GM15510 (cell line): ENCODE results near the gene RBM47.

Experiments
- POLR2A ChIP-seq: IDR thresholded peaks from 3 replicates; pipeline ENCODE4 v1.6.1; 2011; ENCODE audit warnings: borderline replicate concordance; ENCODE audit not compliant: insufficient read length; ENCODE audit errors: extremely low read depth

The RBM47 gene

DNA sequence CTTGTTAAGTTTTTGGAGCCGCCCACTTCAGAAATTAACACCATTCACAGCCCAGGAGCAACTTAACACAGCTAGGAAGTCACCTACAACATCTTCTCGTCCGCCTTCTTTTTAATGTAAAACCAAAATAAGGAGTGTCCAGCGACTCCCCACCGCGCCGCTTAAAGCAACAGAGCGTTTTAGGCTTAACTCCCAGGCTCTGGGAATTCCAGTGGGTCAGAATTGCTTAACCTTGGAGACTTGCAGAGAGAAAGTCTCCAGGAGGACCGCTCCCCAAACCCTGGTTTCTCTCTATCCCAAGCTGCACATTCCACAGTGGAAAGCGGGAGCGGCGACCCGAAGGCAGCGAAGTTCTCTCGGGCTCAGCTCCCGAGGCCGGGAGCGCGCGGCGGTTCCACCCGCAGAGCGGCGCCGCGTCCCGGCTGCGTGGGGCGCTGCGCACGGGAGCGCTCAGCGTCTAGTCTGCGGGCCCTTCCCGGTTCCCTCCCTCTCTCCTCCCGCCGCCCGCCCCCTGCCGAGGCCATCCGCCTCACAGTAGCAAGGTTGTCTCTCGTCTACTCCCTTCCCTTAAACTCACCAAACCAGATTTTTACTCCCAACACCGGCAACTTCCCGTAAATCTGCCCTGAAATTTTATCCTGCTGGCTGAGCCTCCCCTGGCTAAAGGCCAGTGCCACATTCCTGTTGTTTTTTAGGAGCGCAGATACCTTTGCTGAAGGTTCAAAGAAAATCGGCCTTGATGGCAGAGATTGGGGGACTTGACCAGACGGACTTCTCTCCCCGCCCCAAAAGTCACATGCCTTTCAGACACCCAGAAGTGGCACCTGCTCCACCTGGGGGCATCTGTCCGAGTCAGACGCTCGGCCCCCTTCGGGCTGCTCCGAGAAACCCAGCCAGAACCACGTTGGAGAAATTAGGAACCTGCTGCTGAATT, at the start of gene RBM47:
TSS of gene RBM47 (minus strand) at position 464 of the 934 bp plus-strand sequence. CDS start 190,971 bp downstream, outside the sequence.
- TF ChIP-seq POLR2A = peak; percentile 42

DNA sequence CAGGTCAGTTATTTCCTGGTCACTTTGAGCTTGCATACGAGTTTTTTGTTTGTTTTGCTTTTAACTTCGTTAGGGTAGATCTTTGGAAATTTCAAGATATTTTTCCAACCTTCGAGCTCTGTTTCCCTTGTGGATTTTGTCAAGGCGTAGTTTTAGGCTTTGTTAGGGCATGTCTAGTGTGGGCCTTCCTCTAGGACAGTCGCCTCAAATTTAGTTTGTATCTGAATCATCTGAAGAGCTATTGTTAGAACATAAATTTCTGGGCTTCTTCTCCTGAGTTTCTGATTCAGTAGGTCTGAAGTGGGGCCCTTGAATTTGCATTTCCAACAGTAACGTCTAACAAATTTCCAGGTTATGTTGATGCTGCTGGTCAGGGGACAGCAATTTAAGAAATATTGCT, 48.8 kb upstream of the RBM47 start:
- no peak for TF ChIP-seq POLR2A

DNA sequence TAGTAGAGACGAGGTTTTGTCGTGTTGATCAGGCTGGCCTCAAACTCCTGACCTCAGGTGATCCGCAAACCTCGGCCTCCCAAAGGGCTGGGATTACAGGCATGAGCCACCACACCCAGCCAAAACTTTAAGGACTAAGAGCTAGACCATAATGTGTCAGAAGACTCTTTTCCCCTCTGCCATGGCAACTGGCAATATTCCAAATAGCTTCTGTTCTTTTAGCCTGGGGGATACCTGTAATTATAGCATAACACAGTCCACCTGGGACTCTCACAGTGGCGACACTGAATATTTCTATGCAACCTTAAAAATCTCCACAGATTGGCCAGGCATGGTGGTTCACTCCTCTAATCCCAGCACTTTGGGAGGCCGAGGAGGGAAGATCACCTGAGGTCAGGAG, 45.5 kb upstream of the RBM47 start:
- TF ChIP-seq POLR2A = no peak

DNA sequence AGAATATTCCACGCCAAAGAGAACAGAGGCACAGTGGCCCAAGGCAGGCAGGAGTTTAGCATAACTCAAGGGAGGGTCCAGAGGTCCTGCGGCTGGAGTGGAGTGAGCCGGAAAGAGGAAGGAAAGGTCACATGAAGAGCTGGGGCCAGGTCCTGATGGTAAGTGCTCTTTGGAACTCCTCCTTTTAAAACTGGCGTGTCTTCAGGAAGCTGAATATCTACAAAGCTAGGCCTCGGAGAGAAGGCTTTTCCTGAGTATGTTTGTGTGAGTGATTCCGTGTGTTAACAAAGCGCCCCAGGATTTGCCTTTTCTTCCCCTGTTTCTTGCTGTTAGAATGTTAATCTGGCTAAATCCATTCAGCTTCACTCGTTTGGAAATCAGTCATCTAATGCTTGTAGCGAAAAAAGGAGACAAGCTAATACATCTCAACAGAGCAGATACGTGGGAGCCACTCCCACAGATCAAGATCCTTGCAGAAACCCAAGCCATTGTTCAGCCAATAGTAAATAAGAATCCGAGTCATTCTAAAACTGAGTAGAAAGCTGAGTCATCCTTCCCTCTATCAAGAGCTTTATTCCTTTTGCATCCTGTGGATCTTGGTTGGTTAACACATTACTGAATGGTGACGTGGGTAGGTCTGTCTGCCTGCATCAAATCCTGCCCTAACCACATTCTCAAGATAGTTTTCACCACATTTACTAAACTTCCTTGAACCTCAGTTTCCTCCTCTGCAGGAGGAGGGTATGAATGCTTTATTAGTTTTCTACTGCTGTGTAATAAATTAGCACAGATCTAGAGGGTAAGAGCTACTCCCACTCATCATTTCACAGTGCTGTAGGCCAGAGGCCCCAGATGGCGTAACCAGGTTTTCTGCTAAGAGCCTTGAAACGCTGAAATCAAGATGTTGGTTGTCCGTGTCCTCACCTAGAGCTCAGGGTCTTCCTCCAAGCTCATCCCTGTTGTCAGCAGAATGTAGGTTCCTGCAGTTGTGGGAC, 43.2 kb upstream of the RBM47 start:
- no peak for TF ChIP-seq POLR2A

DNA sequence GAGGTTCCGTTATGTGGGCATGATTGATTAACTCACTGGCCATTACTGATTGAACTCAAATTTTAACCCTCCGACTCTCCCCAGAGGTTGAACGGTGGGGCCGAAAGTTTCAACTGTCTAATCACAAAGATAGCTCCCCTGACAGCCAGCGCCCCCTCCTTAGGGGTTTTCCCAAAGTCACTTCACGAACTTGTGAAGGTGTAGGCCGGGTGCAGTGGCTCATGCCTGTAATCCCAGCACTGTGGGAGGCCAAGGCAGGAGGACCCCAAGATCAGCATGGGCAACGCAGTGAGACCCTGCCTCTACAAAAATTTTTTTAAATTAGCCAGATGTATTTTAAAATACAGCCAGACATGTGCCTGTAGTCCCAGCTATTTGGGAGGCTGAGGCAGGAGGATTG, 39.8 kb upstream of the RBM47 start:
- no peak for TF ChIP-seq POLR2A

DNA sequence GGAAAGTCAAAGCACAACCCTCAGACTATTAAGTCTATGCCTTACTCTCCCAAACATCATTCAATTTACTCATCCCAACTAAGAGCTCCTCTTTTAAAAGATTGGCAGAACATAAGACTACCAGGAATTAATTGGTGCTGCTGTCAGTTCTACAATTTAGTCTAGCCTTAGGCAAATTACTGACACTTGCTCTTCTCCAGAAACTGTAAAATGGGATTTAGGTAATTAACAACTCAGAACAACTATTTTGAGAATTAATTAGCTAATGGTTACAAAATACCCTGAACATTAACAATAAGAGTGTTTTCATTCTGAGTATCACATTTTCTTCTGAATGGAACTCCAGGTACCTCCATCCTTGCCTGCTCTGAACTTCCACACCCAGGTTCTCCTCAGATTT, 36.2 kb upstream of the RBM47 start:
- TF ChIP-seq POLR2A = no peak

DNA sequence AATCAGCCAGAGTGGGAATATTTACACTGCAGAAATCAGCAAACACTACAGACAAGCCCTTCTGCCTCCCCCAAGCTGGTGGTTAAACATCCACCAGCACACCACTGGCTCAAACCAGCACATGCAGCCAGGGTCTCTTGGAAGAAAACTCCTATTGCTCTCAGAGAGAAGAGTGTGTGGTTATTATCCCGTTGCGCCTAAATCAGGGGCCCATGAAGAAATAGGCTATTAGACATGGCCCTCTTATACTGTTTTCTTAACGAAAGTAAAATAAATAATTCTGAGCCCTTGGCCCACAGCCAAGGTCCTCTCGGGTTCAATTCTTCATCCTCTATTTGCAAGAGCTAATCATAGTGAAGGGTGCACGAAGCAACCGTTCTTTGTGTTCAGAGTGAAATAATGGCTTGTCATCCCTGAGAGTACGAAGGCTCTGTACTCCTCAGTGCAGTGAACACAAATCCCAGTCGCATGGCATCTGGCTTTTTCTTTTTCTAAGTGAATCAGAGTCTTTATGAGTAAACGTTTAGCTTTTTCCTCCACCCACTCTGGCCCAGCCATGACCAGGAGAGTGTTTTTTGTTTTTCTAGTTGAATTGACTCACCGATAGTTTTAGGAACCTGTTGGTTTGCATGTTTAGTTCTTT, 33.4 kb upstream of the RBM47 start:
- no peak for TF ChIP-seq POLR2A

DNA sequence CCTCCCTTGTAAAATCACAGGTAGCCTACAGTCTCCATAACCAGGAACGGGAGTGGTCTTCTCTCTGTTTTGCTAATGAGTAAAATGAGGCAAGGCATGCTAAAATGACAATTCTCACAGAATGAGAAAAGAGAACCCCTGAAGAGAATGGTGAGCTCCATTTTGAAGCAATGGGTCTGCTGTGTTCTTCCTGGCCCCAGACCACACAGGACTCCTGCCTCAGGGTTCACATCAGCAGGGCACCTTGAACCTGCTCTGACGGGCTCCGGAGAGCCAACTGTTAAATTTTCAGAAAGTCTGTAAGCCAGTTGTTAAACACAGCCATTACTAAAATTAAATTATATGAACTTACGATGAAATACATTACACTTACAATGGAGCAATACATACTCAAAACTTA, 32.1 kb upstream of the RBM47 start:
- TF ChIP-seq POLR2A = no peak

DNA sequence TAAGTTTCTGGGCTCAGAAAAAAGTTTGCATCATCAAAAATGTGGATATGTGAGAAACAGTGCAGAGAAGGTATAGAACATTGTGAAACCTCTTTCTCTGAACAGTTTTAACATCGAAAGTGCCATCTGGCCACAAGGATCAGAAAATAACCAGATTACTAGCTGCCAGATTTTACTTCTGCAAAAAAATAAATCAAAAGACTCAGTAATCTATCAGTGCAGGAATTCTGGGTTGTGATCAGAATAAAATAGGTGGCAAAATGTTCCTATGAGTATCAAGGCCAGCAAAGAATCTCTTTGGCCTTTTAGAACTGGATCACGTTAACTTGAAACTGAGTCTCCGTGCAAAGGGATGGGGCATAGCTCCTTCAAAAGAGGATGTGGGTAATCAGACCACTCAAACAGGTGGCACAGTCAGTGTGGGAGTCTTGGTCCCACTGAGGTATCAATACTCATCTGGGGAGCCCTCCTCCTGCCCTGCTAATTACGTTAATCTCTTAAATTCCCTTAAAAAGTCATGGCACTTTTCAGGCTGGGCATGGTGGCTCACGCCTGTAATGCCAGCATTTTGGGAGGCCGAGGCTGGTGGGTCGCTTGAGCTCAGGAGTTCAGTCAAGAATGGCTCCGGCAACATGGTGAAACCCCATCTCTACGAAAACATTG, 26.7 kb upstream of the RBM47 start:
- no peak for TF ChIP-seq POLR2A

DNA sequence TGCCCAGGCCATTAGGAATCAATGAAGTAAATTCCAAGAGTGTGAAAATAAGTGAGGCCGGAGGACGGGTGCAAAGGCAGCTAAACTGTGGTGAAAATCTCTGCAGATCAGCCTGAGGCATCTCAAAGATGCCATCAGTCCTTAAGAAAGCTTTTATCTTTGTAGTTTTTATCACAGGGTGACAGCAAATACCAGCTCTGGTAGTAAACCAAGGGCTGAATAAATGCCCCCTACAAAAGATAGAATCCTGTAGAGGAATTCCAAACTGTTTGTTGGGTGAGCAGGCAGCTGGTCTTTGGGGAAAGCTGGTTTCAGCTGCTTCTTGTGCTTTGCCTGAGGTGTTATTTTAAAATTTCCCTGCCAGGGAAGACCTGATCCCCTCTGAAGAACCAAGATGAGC, 21.6 kb upstream of the RBM47 start:
- TF ChIP-seq POLR2A = no peak

DNA sequence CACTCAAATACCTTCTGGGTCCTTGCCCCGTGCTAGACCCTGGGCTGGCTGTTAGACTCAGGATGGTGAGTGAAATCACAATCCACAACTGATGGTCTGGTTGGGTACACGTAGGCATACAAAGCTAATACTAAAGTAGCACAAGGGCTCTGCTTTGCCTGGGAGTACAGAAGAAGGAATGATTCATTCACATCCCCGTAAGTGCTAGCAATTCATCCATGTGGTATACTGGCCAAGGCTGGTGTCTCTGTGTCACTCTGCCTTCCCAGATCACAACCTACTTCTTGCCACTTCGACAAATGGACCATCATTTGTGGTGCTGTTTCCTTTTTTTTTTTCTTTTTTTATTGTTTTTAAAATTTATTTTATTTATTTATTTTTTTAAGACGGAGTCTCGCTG, 19.7 kb upstream of the RBM47 start:
- TF ChIP-seq POLR2A = no peak

DNA sequence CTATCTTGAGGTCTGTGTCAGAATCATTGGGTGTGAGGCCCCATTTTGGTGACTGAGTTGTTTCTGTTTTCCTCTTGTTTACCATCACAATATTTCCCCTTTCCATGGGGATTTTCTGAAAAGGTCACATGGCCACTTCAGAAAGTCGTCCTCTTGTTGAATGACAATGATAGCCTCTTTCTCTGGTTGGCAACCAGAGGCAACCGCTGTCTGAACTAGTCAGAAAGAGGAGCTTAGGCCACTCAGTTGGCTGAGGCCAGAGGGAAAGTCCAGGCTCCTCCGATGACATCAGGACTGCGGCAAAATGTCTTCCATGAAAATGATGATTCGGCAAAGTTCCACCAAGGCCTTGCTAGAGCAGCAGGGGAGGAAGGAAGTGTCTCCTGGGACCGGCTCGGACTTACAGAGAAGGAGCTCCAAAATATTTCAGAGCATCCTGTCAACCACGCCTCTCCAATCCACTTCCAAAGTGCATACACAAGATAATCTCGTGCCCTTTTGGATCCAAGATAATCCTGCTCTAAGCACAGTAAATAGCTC, 19.1 kb upstream of the RBM47 start:
- TF ChIP-seq POLR2A = no peak

DNA sequence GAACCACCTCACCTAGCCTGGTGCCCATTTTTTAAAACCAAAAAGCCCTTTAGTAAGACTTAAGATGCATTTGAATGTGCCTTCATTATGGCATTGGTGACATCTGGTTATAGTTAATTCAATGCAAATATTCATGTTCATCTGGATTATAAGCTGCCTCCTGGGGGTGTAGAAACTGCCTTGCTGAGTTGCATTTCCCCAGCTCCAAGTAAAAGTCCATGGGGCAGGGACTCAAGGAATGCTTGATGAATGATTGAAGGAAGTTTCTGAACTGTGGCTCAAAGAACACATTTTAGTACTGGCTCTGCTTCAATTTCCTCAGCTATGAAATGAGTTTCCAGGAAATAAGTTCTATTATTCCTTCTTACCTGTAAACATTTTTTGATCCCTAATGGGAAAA, 18.5 kb upstream of the RBM47 start:
- no peak for TF ChIP-seq POLR2A

DNA sequence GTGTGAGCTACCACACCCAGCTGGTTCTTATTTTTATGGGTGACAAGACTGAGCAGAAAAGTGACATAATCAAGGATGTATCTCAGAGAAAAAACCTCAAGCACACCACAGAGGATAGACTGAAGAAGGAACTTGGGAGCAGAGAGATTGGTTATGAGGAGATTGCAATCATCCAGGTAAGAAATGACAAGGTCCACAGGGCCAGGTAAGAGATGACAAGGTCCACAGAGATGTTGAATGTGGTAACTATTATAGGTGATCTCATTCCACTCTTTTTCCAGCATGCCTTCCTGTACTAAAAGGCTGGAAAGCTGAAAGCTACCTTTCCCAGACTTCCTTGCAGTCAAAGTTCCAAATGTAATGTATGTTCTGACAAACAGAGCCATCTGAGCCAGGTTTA, 15.9 kb upstream of the RBM47 start:
- TF ChIP-seq POLR2A = no peak
